CD4-positive, CD25-positive, alpha-beta regulatory T cell (primary cell): Measurements from ENCODE around the gene CNTNAP2. TPM values are rescaled to one million over a fixed set of nuclear protein-coding genes. Genes with fewer than 3 reads are reported as not detected.
"Not testable (repeated sequence)": the region's sequence is repeated elsewhere in the genome, so short reads cannot be mapped to it uniquely, and the experiment has no call there.

Source experiments
- ATAC-seq, 2 donors: fragments of 150-1000 bp; cut with Tn5 transposase; one replicate each; pipeline ENCODE4 v1.10.0; 2021; ENCODE audit warnings: low read depth in 2 of 2, moderate number of reproducible peaks in 2 of 2, moderate library complexity in 1 of 2
- DNase-seq, 3 donors: peaks; one replicate each; pipeline versions ENCODE4 v3.0.0 to v3.0.0-alpha.2; 2012 to 2022; ENCODE audit warnings: mixed read lengths in 1 of 3
- H3K27ac ChIP-seq: one replicate; pipeline ENCODE4 v1.7.0; 2013; ENCODE audit warnings: mild to moderate bottlenecking, low read length; ENCODE audit not compliant: insufficient read depth, poor library complexity, severe bottlenecking
- H3K27me3 ChIP-seq: one replicate; pipeline ENCODE4 v1.7.0; 2013; ENCODE audit warnings: low read length; ENCODE audit not compliant: control insufficient read depth, insufficient read depth
- H3K36me3 ChIP-seq: one replicate; pipeline ENCODE4 v1.7.0; 2013; ENCODE audit warnings: mild to moderate bottlenecking, low read length, moderate library complexity; ENCODE audit not compliant: control insufficient read depth, insufficient read depth
- H3K4me1 ChIP-seq: 2 replicates; pipeline ENCODE4 v1.7.0; 2013; ENCODE audit warnings: mild to moderate bottlenecking, low read length; ENCODE audit not compliant: insufficient read depth, control insufficient read depth, poor library complexity, severe bottlenecking
- H3K4me3 ChIP-seq: one replicate; pipeline ENCODE4 v1.7.0; 2013; ENCODE audit warnings: low read depth, mild to moderate bottlenecking, low read length, moderate library complexity
- H3K9me3 ChIP-seq, 2 experiments: 1 replicate in 1 of 2; 2 replicates in 1 of 2; pipeline ENCODE4 v1.7.0; 2013; ENCODE audit warnings: low read length in 2 of 2, mild to moderate bottlenecking in 1 of 2, moderate library complexity in 1 of 2; ENCODE audit not compliant: control insufficient read depth in 2 of 2
- H3K27ac Mint-ChIP-seq, 3 donors: one replicate each; pipeline ENCODE4 v1.8.0; 2020 to 2022; ENCODE audit warnings: mild to moderate bottlenecking in 3 of 3, mixed read lengths in 3 of 3, moderate library complexity in 2 of 3
- H3K27me3 Mint-ChIP-seq: one replicate; pipeline ENCODE4 v1.8.0; 2022; ENCODE audit warnings: mild to moderate bottlenecking, mixed read lengths
- H3K36me3 Mint-ChIP-seq: one replicate; pipeline ENCODE4 v1.8.0; 2020; ENCODE audit warnings: mixed read lengths
- H3K4me1 Mint-ChIP-seq, 4 donors: one replicate each; pipeline ENCODE4 v1.8.0; 2020 to 2022; ENCODE audit warnings: mixed read lengths in 4 of 4, mild to moderate bottlenecking in 1 of 4
- H3K4me3 Mint-ChIP-seq, 4 donors: one replicate each; pipeline ENCODE4 v1.8.0; 2020 to 2022; ENCODE audit warnings: mild to moderate bottlenecking in 4 of 4, mixed read lengths in 4 of 4, moderate library complexity in 3 of 4
- H3K9me3 Mint-ChIP-seq, 7 donors: one replicate each; pipeline ENCODE4 v1.8.0; 2020 to 2022; ENCODE audit warnings: mixed read lengths in 7 of 7, mild to moderate bottlenecking in 3 of 7, moderate library complexity in 2 of 7
- polyA plus RNA-seq, 4 donors: library from polyadenylated mRNA; unstranded; fragments of 300-500 nt; fragmentation: Illumina TruSeq; gene quantifications; one replicate each; pipeline ENCODE4 v1.2.3, GENCODE V29; 2021
- total RNA-seq: library from RNA; stranded (reverse); gene quantifications from one replicate; pipeline ENCODE4 v1.2.3, GENCODE V29; 2022

CNTNAP2 gene
- total and polyA plus RNA-seq, 5 donors from 2014 or later, result 0.02 to 0.15 TPM; not detected in 3

DNA sequence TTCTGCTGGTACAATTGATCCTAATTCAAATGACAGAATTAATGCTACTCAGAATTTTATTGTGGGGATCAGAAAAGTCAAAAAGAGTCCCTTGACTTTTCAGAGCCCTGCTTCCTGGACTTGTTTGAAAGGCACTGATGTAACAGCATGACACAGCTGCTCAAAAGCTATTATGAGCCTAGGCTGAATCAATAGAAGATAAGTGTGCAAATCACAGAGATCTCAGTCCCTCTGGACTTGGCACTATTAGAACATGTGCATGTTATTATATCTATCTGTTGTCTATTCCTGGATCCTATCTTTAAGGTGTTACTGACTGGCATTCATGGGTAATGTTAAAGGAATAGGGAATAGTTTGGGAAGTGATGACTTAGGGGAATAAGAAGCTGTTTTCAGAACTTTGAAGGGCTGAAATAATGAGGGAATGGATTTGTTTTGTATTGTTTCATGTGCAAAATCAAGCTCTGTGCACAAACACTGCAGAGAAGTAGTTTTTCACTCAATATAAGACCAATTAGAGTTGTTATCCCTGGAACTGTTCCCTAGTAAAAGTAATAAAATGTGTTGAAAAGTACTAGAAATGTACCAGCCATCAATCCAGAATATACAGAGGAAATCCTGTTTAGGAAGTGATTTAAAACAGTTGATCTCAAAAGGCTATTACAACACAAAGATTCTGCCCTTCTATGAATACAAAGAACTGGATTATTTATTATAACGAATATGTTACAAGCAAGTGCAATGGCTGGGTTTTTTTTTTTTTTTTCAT is 1659.1 kb downstream of the CNTNAP2 start:
- H3K27me3 ChIP-seq, result no peaks in the 10 kb centered on the region
- ATAC-seq (no peak), DNase-seq (no peak)
- H3K4me3 ChIP-seq, result no peak overlapping the region
- Mint-ChIP-seq H3K36me3 (no peaks in the 10 kb centered on the region), H3K27ac (no peak overlapping the region), H3K4me3 (no peak overlapping the region), H3K27me3 (no peaks in the 10 kb centered on the region), H3K9me3 (peaks cover 0 to 6% (median 3%) of the 10 kb centered on the region in 7 donors), H3K4me1 (no peaks in the 10 kb centered on the region)
- H3K9me3 ChIP-seq, result no peaks in the 10 kb centered on the region
- H3K27ac ChIP-seq, result no peak overlapping the region
- H3K36me3 ChIP-seq, result no peaks in the 10 kb centered on the region
- no peaks in the 10 kb centered on the region for H3K4me1 ChIP-seq

- no peaks in the 10 kb centered on the region for H3K36me3 ChIP-seq
- DNase-seq, result no peak
- Mint-ChIP-seq H3K27ac (no peak overlapping the region), H3K27me3 (no peaks in the 10 kb centered on the region), H3K36me3 (no peaks in the 10 kb centered on the region), H3K4me1 (no peaks in the 10 kb centered on the region), H3K9me3 (peaks cover 0 to 6% (median 4%) of the 10 kb centered on the region in 7 donors), H3K4me3 (no peak overlapping the region)
- no peaks in the 10 kb centered on the region for H3K9me3 ChIP-seq
- H3K27me3 ChIP-seq, result no peaks in the 10 kb centered on the region
- H3K4me3 ChIP-seq, result no peak overlapping the region
- H3K27ac ChIP-seq, result no peak overlapping the region
- no peak for ATAC-seq
- no peaks in the 10 kb centered on the region for H3K4me1 ChIP-seq
Measured at GRCh38 chr7:147777309-147777708, 1660.7 kb downstream of the CNTNAP2 start.

GRCh38 chr7:147779949-147780348 is 1663.3 kb downstream of the CNTNAP2 start:
- Mint-ChIP-seq H3K36me3 (no peaks in the 10 kb centered on the region), H3K4me3 (no peak overlapping the region), H3K27ac (no peak overlapping the region), H3K27me3 (no peaks in the 10 kb centered on the region), H3K4me1 (no peaks in the 10 kb centered on the region), H3K9me3 (peaks cover 0 to 6% (median 0%) of the 10 kb centered on the region in 7 donors)
- Histone ChIP-seq H3K27me3 (no peaks in the 10 kb centered on the region), H3K4me3 (no peak overlapping the region), H3K9me3 (no peaks in the 10 kb centered on the region), H3K27ac (no peak overlapping the region), H3K36me3 (no peaks in the 10 kb centered on the region), H3K4me1 (no peaks in the 10 kb centered on the region)
- ATAC-seq (no peak), DNase-seq (no peak)

DNA sequence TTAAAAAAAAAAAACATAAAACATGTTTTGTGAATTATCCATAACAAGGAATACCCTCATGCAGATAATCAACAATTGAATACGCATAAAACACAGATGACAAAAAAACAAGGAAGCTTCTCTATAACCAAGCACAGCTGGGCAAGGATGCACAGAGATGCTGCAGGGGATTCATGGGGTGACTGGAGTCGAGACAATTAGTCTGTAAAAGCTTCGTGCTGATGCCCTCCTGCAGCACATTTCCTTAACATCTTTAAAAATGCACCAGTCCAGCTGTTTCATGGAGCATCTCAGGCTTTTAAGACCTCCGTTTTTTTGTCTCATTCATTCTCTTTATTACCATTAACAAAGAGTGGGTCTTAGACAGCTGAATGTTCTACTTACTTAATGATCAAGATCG is 1680.0 kb downstream of the CNTNAP2 start:
- no peak overlapping the region for H3K27ac Mint-ChIP-seq
- H3K4me3 Mint-ChIP-seq, result no peak overlapping the region
- Histone ChIP-seq H3K27ac (no peak overlapping the region), H3K9me3 (no peaks in the 10 kb centered on the region), H3K4me3 (no peak overlapping the region), H3K4me1 (no peaks in the 10 kb centered on the region), H3K36me3 (no peaks in the 10 kb centered on the region), H3K27me3 (no peaks in the 10 kb centered on the region)
- H3K9me3 Mint-ChIP-seq, result peaks cover 0 to 3% (median 2%) of the 10 kb centered on the region in 7 donors
- no peaks in the 10 kb centered on the region for H3K36me3 Mint-ChIP-seq
- ATAC-seq, result no peak
- no peak for DNase-seq
- H3K4me1 Mint-ChIP-seq, result no peaks in the 10 kb centered on the region
- no peaks in the 10 kb centered on the region for H3K27me3 Mint-ChIP-seq

DNA sequence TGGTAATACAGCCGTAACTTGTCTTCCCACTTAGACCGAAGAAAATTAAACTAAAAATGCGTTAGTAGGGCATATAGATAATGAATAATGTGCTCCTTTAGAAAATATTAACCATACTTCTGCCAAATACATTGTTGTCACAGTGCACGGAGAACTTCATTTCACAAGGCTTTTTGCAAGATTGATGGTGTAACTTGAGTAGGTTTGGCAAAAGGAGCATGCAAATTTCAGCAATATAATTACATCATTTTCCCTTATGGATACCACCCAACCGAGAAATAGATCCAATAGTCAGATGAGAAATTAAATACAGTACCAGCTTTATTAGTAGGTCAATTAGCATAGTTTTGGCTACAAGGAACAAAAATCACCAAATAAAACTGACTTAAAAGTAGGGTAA is 1681.4 kb downstream of the CNTNAP2 start:
- no peaks in the 10 kb centered on the region for H3K36me3 ChIP-seq
- Mint-ChIP-seq H3K9me3 (peaks cover 0 to 3% (median 0%) of the 10 kb centered on the region in 7 donors), H3K27ac (no peak overlapping the region), H3K36me3 (no peaks in the 10 kb centered on the region), H3K27me3 (no peaks in the 10 kb centered on the region), H3K4me3 (no peak overlapping the region), H3K4me1 (no peaks in the 10 kb centered on the region)
- no peaks in the 10 kb centered on the region for H3K4me1 ChIP-seq
- no peaks in the 10 kb centered on the region for H3K9me3 ChIP-seq
- DNase-seq (no peak), ATAC-seq (no peak)
- no peaks in the 10 kb centered on the region for H3K27me3 ChIP-seq
- H3K27ac ChIP-seq, result no peak overlapping the region
- H3K4me3 ChIP-seq, result no peak overlapping the region

DNA sequence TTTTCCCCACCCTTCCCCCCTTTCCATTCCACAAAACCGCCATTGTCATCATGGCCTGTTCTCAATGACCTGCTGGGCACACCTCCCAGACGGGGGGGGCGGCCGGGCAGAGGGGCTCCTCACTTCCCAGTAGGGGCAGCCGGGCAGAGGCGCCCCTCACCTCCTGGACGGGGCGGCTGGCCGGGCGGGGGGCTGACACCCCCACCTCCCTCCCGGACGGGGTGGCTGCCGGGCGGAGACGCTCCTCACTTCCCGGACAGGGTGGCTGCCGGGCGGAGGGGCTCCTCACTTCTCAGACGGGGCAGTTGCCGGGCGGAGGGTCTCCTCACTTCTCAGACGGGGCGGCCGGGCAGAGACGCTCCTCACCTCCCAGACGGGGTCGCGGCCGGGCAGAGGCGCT is 1685.2 kb downstream of the CNTNAP2 start:
- not testable (repeated sequence) for H3K27me3 ChIP-seq, H3K9me3 ChIP-seq, H3K4me1 ChIP-seq, ATAC-seq, H3K4me3 Mint-ChIP-seq, H3K27ac ChIP-seq, H3K4me1 Mint-ChIP-seq, H3K27ac Mint-ChIP-seq, H3K27me3 Mint-ChIP-seq, DNase-seq, H3K4me3 ChIP-seq, H3K9me3 Mint-ChIP-seq, H3K36me3 Mint-ChIP-seq, H3K36me3 ChIP-seq

DNA sequence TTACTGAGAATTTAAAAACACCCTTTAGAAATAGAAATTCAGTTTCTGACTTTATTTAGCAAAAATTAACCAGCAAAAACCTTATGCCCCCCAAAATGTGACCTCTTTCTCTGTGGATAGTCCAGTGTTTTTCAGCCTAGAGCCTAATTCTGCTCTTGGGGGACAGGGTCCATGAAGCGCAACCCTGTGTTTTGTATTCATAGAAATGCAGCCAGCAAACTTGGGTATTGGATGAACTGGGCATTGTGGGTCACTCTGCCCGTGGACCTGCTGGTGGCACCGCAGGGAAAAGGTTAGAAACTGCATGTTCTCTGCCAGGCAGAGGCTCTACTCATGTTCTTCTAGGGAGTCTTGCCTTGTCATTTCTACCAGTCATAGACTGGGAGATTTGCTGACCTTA is 1686.5 kb downstream of the CNTNAP2 start:
- no peaks in the 10 kb centered on the region for H3K4me1 ChIP-seq
- Mint-ChIP-seq H3K9me3 (peaks cover 0 to 5% (median 0%) of the 10 kb centered on the region in 7 donors), H3K27me3 (no peaks in the 10 kb centered on the region), H3K4me1 (no peaks in the 10 kb centered on the region), H3K27ac (no peak overlapping the region), H3K4me3 (no peak overlapping the region), H3K36me3 (no peaks in the 10 kb centered on the region)
- DNase-seq, result no peak
- no peak overlapping the region for H3K4me3 ChIP-seq
- no peak overlapping the region for H3K27ac ChIP-seq
- no peaks in the 10 kb centered on the region for H3K27me3 ChIP-seq
- peaks cover 0 to 8% of the 10 kb centered on the region in 2 experiments for H3K9me3 ChIP-seq
- no peaks in the 10 kb centered on the region for H3K36me3 ChIP-seq
- ATAC-seq, result no peak

DNA sequence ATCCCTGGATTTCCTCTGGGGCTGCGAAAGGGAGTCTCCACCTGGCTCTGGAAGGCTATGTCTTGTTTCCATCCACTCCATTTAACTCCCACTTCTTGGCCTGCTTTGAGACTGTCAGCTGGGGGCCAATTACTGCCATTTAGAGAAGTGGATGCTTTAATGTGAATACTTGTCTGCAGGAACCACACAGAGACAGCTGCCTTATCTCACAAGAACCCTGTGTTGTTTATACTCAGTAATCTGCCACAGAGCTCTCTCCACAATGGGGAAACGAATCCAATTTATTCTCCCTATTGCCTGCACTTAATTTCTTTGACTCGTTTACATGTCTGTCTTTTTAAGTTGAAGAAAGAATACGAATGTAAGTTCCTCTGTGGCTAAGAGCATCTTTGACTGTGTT is 1687.0 kb downstream of the CNTNAP2 start:
- ATAC-seq, result no peak
- no peak overlapping the region for H3K4me3 Mint-ChIP-seq
- no peaks in the 10 kb centered on the region for H3K27me3 Mint-ChIP-seq
- H3K4me1 ChIP-seq, result no peaks in the 10 kb centered on the region
- no peak overlapping the region for H3K27ac ChIP-seq
- H3K36me3 Mint-ChIP-seq, result no peaks in the 10 kb centered on the region
- no peaks in the 10 kb centered on the region for H3K36me3 ChIP-seq
- H3K9me3 Mint-ChIP-seq, result peaks cover 0 to 5% (median 0%) of the 10 kb centered on the region in 7 donors
- no peak overlapping the region for H3K4me3 ChIP-seq
- no peaks in the 10 kb centered on the region for H3K4me1 Mint-ChIP-seq
- no peaks in the 10 kb centered on the region for H3K27me3 ChIP-seq
- no peak for DNase-seq
- H3K27ac Mint-ChIP-seq, result no peak overlapping the region
- H3K9me3 ChIP-seq, result peaks cover 0 to 8% of the 10 kb centered on the region in 2 experiments
